Spleen (tissue), 7 donors: ENCODE data around the gene PDLIM3.

Experiments used
- POLR2A ChIP-seq, 3 donors: fragments of 450-650 bp; IDR thresholded peaks; one replicate each; pipeline ENCODE4 v1.5.1; 2017; ENCODE audit warnings: antibody characterized with exemption in 3 of 3, mild to moderate bottlenecking in 1 of 3
- POLR2AphosphoS5 ChIP-seq, 3 donors: sonication (generic); formaldehyde crosslinking; IDR thresholded peaks; one replicate each; pipeline ENCODE4 v1.5.1; 2017; ENCODE audit warnings: antibody characterized with exemption in 3 of 3
- TF ChIP-seq, protein P1 (sequence below), 11 experiments: fragments of 200-600 bp in 7 of 11; fragments of 450-650 bp in 4 of 11; sonication (generic) in 4 of 11; IDR thresholded peaks in 8 of 11; conservative IDR thresholded peaks in 3 of 11; 1 replicate in 7 of 11; 2 replicates in 4 of 11; pipeline versions ENCODE4 v1.4.0 to v1.8.0; 2016 to 2021; ENCODE audit warnings: antibody characterized with exemption in 11 of 11, inconsistent platforms in 4 of 11, mild to moderate bottlenecking in 1 of 11
- donor health status: DM: no; HTN: no; CAD: no; lungs with moderate emphysema.
- donor health status: DM: no; HTN: no; CAD: no.
- donor health status: DM: no; HTN: no; CAD: no.

DNA sequence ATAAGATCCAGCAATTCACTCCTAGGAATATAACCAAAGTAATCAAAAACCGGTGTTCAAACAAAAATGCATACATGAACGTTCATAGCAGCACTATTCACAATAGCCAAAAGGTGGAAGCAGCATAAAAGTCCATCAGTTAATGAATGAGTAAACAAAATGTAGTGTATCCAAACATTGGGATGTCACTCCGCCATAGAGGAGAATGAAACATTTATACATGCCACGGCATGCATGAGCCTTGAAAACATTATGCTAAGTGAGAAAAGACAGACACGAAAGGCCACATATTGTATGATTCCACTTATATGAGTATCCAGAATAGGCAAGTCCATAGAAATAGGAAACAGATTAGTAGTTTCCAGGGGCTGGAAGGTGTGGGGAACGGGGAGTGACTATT is 11.0 kb upstream of the PDLIM3 start:
- no peak for TF ChIP-seq POLR2AphosphoS5 (IDR thresholded peaks at IDR 0.05)
- TF ChIP-seq, protein P1, sequence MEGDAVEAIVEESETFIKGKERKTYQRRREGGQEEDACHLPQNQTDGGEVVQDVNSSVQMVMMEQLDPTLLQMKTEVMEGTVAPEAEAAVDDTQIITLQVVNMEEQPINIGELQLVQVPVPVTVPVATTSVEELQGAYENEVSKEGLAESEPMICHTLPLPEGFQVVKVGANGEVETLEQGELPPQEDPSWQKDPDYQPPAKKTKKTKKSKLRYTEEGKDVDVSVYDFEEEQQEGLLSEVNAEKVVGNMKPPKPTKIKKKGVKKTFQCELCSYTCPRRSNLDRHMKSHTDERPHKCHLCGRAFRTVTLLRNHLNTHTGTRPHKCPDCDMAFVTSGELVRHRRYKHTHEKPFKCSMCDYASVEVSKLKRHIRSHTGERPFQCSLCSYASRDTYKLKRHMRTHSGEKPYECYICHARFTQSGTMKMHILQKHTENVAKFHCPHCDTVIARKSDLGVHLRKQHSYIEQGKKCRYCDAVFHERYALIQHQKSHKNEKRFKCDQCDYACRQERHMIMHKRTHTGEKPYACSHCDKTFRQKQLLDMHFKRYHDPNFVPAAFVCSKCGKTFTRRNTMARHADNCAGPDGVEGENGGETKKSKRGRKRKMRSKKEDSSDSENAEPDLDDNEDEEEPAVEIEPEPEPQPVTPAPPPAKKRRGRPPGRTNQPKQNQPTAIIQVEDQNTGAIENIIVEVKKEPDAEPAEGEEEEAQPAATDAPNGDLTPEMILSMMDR (IDR thresholded peaks at IDR 0.05 in 8 of 11, conservative IDR thresholded peaks at IDR 0.05 in 3 of 11): no peak
- TF ChIP-seq POLR2A (IDR thresholded peaks at IDR 0.05): no peak
